DMS 273 (cell line): ENCODE results near the gene ABT1.

Experiments used
- DNase-seq: peaks from one replicate; lab custom pipeline; 2025; ENCODE audit not compliant: unreplicated experiment; lab: John Stamatoyannopoulos, UW

Gene ABT1

GRCh38 chr6:26602262-26602661 is 5.5 kb downstream of the ABT1 start:
- DNase-seq, result no peak

- no peak for DNase-seq
Measured at GRCh38 chr6:26604026-26604425, 7.3 kb downstream of the ABT1 start.

GRCh38 chr6:26604797-26605196 is 8.0 kb downstream of the ABT1 start:
- no peak for DNase-seq

GRCh38 chr6:26607434-26608230 is 10.9 kb downstream of the ABT1 start:
- peak; percentile 84 for DNase-seq

- no peak for DNase-seq
Measured at GRCh38 chr6:26609463-26609862, 12.7 kb downstream of the ABT1 start.

- DNase-seq, result no peak
Measured at GRCh38 chr6:26611599-26611998, 14.8 kb downstream of the ABT1 start.

GRCh38 chr6:26613201-26613600 is 16.4 kb downstream of the ABT1 start:
- DNase-seq, result no peak

GRCh38 chr6:26613689-26614683 is 17.2 kb downstream of the ABT1 start:
- no peak for DNase-seq

- no peak for DNase-seq
Measured at GRCh38 chr6:26623339-26623859, 26.6 kb downstream of the ABT1 start.

- DNase-seq, result no peak
Measured at GRCh38 chr6:26624557-26624956, 27.8 kb downstream of the ABT1 start.

- DNase-seq, result no peak
Measured at GRCh38 chr6:26627843-26628242, 31.1 kb downstream of the ABT1 start.

- no peak for DNase-seq
Measured at GRCh38 chr6:26629359-26629758, 32.6 kb downstream of the ABT1 start.

GRCh38 chr6:26640806-26641205 is 44.1 kb downstream of the ABT1 start:
- DNase-seq, result no peak

GRCh38 chr6:26646074-26646473 is 49.3 kb downstream of the ABT1 start:
- no peak for DNase-seq
